PC-3 (cell line): ENCODE measurements around the gene ERVK3-1. TPM values are rescaled to one million over a fixed set of nuclear protein-coding genes. Genes with fewer than 3 reads are reported as not detected.

Experiments
- ATAC-seq: fragments of 200-7000 bp; cut with Tn5 transposase; 2 replicates; pipeline ENCODE4 v1.9.1; 2020; ENCODE audit warnings: mild to moderate bottlenecking, moderate library complexity
- BruUV-seq: library from RNA; stranded (reverse); fragments of 400-500 nt; replicated peaks from 2 replicates; lab custom pipeline; 2021; lab: Mats Ljungman, UMichigan
- CTCF ChIA-PET: fragments of 300-600 bp; sonication (Branson Sonifier 250); formaldehyde crosslinking; loops from one replicate; lab custom pipeline; 2022; ENCODE audit warnings: antibody characterized with exemption; lab: Charles Lee
- POLR2A ChIA-PET: fragments of 300-600 bp; sonication (Branson Sonifier 250); formaldehyde crosslinking; loops from one replicate; lab custom pipeline; 2022; ENCODE audit warnings: antibody characterized with exemption; ENCODE audit not compliant: unreplicated experiment; lab: Charles Lee
- DNase-seq: peaks from one replicate; pipeline ENCODE4 v3.0.0-alpha.2; 2015
- H2AFZ ChIP-seq: fragments of 300-600 bp; sonication (generic); 2 replicates; pipeline ENCODE4 v1.6.0; 2016; ENCODE audit warnings: antibody characterized with exemption, low read length
- H3F3A ChIP-seq: fragments of 300-600 bp; sonication (generic); one replicate; pipeline ENCODE4 v1.6.0; 2017; ENCODE audit warnings: antibody characterized with exemption, low read length, control low read depth, mild to moderate bottlenecking; ENCODE audit not compliant: unreplicated experiment
- H3K27ac ChIP-seq: fragments of 300-600 bp; sonication (generic); 2 replicates; pipeline ENCODE4 v1.5.1; 2016; ENCODE audit warnings: mild to moderate bottlenecking, low read length
- H3K27me3 ChIP-seq: fragments of 300-600 bp; sonication (generic); 2 replicates; pipeline ENCODE4 v1.6.1; 2016; ENCODE audit warnings: low read length, mixed read lengths
- H3K36me3 ChIP-seq: fragments of 300-600 bp; sonication (generic); 2 replicates; pipeline ENCODE4 v1.6.1; 2016; ENCODE audit warnings: low read depth, mixed run types, low read length, mixed read lengths
- H3K4me1 ChIP-seq: fragments of 300-600 bp; sonication (generic); 2 replicates; pipeline ENCODE4 v1.5.1; 2016; ENCODE audit warnings: low read length; ENCODE audit not compliant: insufficient read depth
- H3K4me2 ChIP-seq: fragments of 300-600 bp; sonication (generic); 2 replicates; pipeline ENCODE4 v1.6.0; 2016; ENCODE audit warnings: low read length
- H3K4me3 ChIP-seq: fragments of 300-600 bp; sonication (generic); 2 replicates; pipeline ENCODE4 v1.5.1; 2016; ENCODE audit warnings: mild to moderate bottlenecking, low read length, mixed read lengths
- H3K79me2 ChIP-seq: fragments of 300-600 bp; sonication (generic); 2 replicates; pipeline ENCODE4 v1.6.1; 2017; ENCODE audit warnings: low read length, mixed read lengths
- H3K9ac ChIP-seq: fragments of 300-600 bp; sonication (generic); 2 replicates; pipeline ENCODE4 v1.6.0; 2016; ENCODE audit warnings: mild to moderate bottlenecking, low read length
- H3K9me2 ChIP-seq: fragments of 300-600 bp; sonication (generic); replicated peaks from 2 replicates; pipeline ENCODE4 v1.6.1; 2016; ENCODE audit warnings: mixed run types, low read length, mixed read lengths
- H3K9me3 ChIP-seq: fragments of 300-600 bp; sonication (generic); 2 replicates; pipeline ENCODE4 v1.6.1; 2016; ENCODE audit warnings: low read length, mixed read lengths
- H4K20me1 ChIP-seq: fragments of 300-600 bp; sonication (generic); 2 replicates; pipeline ENCODE4 v1.6.1; 2016; ENCODE audit warnings: low read length, mixed read lengths
- EZH2 ChIP-seq: fragments of 300-600 bp; sonication (generic); IDR thresholded peaks from one replicate; pipeline ENCODE4 v1.6.1; 2017; ENCODE audit warnings: antibody characterized with exemption, mild to moderate bottlenecking, low read length; ENCODE audit not compliant: unreplicated experiment
- EZH2phosphoT487 ChIP-seq: fragments of 300-600 bp; sonication (generic); IDR thresholded peaks from 2 replicates; pipeline ENCODE4 v1.6.1; 2018; ENCODE audit warnings: mild to moderate bottlenecking, antibody characterized with exemption, low read length, borderline replicate concordance
- intact Hi-C: fragments of 100-400 bp; cut with micrococcal nuclease; formaldehyde crosslinking; loops from 2 replicates; pipeline ENCODE4 v1.9.0; 2023
- total RNA-seq: library from RNA; depleted of rRNA; stranded (reverse); fragments of >200 nt; gene quantifications from 2 replicates; pipeline ENCODE4 v1.2.3, GENCODE V29; 2014
- TF ChIP-seq, protein P1 (sequence below): fragments of 300-600 bp; sonication (generic); conservative IDR thresholded peaks from 2 replicates; pipeline ENCODE4 v1.5.1; 2017; ENCODE audit warnings: antibody characterized with exemption, low read depth, mild to moderate bottlenecking, low read length

Gene ERVK3-1
- total RNA-seq, 1 experiment from 2014 or later: 104 TPM

- Histone ChIP-seq H3F3A (no peaks in the 10 kb centered on the region), H3K27ac (no peak overlapping the region), H3K9ac (no peak overlapping the region), H3K9me3 (no peaks in the 10 kb centered on the region), H4K20me1 (no peaks in the 10 kb centered on the region), H3K4me3 (0 out of 2 replicates have a peak overlapping the region, but pooled peaks have one; percentile 7), H3K79me2 (no peaks in the 10 kb centered on the region), H3K36me3 (no peaks in the 10 kb centered on the region), H3K4me1 (no peaks in the 10 kb centered on the region), H3K27me3 (peaks cover 26% of the 10 kb centered on the region), H2AFZ (peak overlapping the region; percentile 57; the same call in 1 of the 2 replicates), H3K4me2 (peak overlapping the region; percentile 35), H3K9me2 (no peaks in the 10 kb centered on the region)
- DNase-seq (no peak), ATAC-seq (peak; percentile 13; the same call in 1 of the 2 replicates)
- intact Hi-C loops: no loop called here
- TF ChIP-seq, protein P1, sequence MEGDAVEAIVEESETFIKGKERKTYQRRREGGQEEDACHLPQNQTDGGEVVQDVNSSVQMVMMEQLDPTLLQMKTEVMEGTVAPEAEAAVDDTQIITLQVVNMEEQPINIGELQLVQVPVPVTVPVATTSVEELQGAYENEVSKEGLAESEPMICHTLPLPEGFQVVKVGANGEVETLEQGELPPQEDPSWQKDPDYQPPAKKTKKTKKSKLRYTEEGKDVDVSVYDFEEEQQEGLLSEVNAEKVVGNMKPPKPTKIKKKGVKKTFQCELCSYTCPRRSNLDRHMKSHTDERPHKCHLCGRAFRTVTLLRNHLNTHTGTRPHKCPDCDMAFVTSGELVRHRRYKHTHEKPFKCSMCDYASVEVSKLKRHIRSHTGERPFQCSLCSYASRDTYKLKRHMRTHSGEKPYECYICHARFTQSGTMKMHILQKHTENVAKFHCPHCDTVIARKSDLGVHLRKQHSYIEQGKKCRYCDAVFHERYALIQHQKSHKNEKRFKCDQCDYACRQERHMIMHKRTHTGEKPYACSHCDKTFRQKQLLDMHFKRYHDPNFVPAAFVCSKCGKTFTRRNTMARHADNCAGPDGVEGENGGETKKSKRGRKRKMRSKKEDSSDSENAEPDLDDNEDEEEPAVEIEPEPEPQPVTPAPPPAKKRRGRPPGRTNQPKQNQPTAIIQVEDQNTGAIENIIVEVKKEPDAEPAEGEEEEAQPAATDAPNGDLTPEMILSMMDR: no peak
- TF ChIP-seq EZH2phosphoT487: no peak
- no peak for TF ChIP-seq EZH2
- POLR2A ChIA-PET: no interaction called here
- BruUV-seq: no TSS peak
- CTCF ChIA-PET: no interaction called here
Observed at GRCh38 chr19:58350871-58351557, 45.8 kb downstream of the ERVK3-1 start.

GRCh38 chr19:58351558-58351878, 46.3 kb downstream of the ERVK3-1 start:
- DNase-seq (no peak), ATAC-seq (no peak)
- Histone ChIP-seq H3K36me3 (no peaks in the 10 kb centered on the region), H3K79me2 (no peaks in the 10 kb centered on the region), H3K9me2 (no peaks in the 10 kb centered on the region), H3K9me3 (no peaks in the 10 kb centered on the region), H3K4me2 (no peak overlapping the region), H3K9ac (no peak overlapping the region), H3K4me3 (no peak overlapping the region), H3K27me3 (peaks cover 26% of the 10 kb centered on the region), H2AFZ (no peak overlapping the region), H3K27ac (no peak overlapping the region), H3K4me1 (no peaks in the 10 kb centered on the region), H3F3A (no peaks in the 10 kb centered on the region), H4K20me1 (no peaks in the 10 kb centered on the region)
- ChIA-PET CTCF (no interaction called here), POLR2A (no interaction called here)
- BruUV-seq: no TSS peak
- intact Hi-C loops: no loop called here
- TF ChIP-seq EZH2phosphoT487: no peak

DNA sequence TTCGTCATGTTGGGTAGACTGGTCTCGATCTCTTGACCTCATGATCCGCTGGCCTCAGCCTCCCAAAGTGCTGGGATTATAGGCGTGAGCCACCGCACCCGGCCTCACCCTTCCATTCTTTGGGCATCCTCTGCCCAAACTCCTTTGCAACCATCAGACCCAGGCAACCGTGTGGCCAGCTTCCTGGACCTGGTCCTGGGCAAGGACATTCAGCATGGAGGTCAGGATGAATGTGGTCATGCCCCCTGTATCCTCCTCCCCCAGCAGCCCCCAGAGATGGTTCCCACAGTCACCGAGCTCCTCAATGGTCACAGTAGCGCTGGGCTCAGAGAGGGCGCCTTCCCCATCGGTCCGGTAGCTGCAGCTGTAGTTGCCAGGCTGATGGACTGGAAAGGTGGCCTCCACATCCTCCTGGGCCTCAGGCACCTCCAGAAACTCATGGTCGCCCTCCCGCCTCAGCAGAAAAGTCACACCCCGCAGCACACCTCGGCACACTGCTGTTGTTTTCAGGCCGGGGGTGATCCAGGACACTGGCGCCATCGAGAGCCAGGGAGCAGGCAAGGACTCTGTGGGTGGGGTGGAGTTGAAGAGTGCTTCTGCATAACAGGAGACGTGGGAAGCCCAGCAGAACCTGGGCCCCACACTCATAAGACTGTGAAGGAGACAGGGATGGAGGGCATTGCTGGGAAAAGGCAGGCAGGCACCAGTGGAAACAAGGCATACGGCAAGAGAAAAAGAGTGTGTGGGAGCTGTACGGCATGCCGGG, 47.0 kb downstream of the ERVK3-1 start:
- CTCF ChIA-PET: no interaction called here
- H3F3A ChIP-seq: no peaks in the 10 kb centered on the region

More for the DNA sequence above, 47.0 kb downstream of the ERVK3-1 start:
- no peak overlapping the region for H3K4me2 ChIP-seq
- no peaks in the 10 kb centered on the region for H3K79me2 ChIP-seq
- no peak overlapping the region for H3K27ac ChIP-seq
- H3K4me1 ChIP-seq: no peaks in the 10 kb centered on the region
- H3K36me3 ChIP-seq: no peaks in the 10 kb centered on the region
- no peak overlapping the region for H3K4me3 ChIP-seq
- peaks cover 26% of the 10 kb centered on the region for H3K27me3 ChIP-seq
- H3K9ac ChIP-seq: no peak overlapping the region
- H2AFZ ChIP-seq: no peak overlapping the region
- H3K9me2 ChIP-seq: no peaks in the 10 kb centered on the region
- BruUV-seq: no TSS peak
- no peaks in the 10 kb centered on the region for H3K9me3 ChIP-seq
- DNase-seq: no peak
- intact Hi-C loops: no loop called here
- TF ChIP-seq, protein P1: no peak
- TF ChIP-seq EZH2: no peak
- no peak for TF ChIP-seq EZH2phosphoT487
- H4K20me1 ChIP-seq: no peaks in the 10 kb centered on the region
- ATAC-seq: no peak
- POLR2A ChIA-PET: no interaction called here
